PFSK-1 (cell line): Measurements from ENCODE around the gene VSIG1.

Experiments
- POLR2AphosphoS5 ChIP-seq: IDR thresholded peaks from 2 replicates; pipeline ENCODE4 v1.6.1; 2012; ENCODE audit warnings: low read depth, mild to moderate bottlenecking, control low read depth, low read length, moderate library complexity
- REST ChIP-seq, 2 experiments: IDR thresholded peaks; 2 replicates each; pipeline versions ENCODE4 v1.6.1 to v1.8.0; 2011 to 2012; ENCODE audit warnings: low read depth in 2 of 2, low read length in 2 of 2, control low read depth in 1 of 2, inconsistent platforms in 1 of 2, mild to moderate bottlenecking in 1 of 2, moderate library complexity in 1 of 2; ENCODE audit not compliant: insufficient read depth in 1 of 2
- SIN3A ChIP-seq: IDR thresholded peaks from 2 replicates; pipeline ENCODE4 v1.6.1; 2012; ENCODE audit warnings: mild to moderate bottlenecking, low read length, moderate library complexity, borderline replicate concordance; ENCODE audit not compliant: insufficient read depth
- TAF1 ChIP-seq: IDR thresholded peaks from 2 replicates; pipeline ENCODE4 v1.6.1; 2012; ENCODE audit warnings: low read length, control low read depth, borderline replicate concordance; ENCODE audit not compliant: insufficient read depth

- TF ChIP-seq TAF1 (no peak), POLR2AphosphoS5 (no peak), SIN3A (no peak), REST (IDR thresholded peaks at IDR 0.05; ENCODE audit: insufficient read depth in 1 of 2, low read depth in 2 of 2, low read length in 2 of 2) (no peak)
These were observed 52.5 kb downstream of the VSIG1 start for GRCh38 chrX:108097380-108097779.
